ENCODE measurements around the gene EFNA1. TPM values are rescaled to one million over a fixed set of nuclear protein-coding genes. Genes with fewer than 3 reads are reported as not detected.

EFNA1 gene
- total and polyA plus RNA-seq, 2 experiments from 2014 or later: 3.2 to 5.1 TPM

DNA sequence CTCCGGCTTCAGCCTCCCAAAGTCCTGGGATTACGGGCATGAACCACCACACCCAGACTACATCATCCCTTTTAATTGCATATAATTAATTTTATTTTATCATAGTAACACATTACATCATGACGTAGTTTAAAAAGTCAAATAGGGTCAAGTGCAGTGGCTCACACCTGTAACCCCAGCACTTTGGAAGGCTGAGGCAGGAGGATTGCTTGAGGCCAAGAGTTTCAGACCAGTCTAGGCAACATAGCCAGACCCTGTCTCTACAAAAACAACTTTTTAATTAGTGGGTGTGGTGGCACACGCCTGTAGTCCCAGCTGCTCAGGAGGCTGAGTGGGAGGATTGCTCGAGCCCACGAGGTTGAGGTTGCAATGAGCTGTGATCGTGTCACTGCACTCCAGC lies 28.3 kb upstream of the EFNA1 start:
- no peaks in the 10 kb centered on the region; the same call in 2 of the 3 replicates for H3K9me3 Mint-ChIP-seq
- H3K36me3 ChIP-seq (ENCODE audit: insufficient read depth): no peaks in the 10 kb centered on the region
- H3K27ac ChIP-seq (ENCODE audit: low read depth): no peak overlapping the region
- peaks cover 3% of the 10 kb centered on the region for H3K27me3 Mint-ChIP-seq (ENCODE audit: insufficient read depth, low read depth, poor library complexity)
- H3K4me3 Mint-ChIP-seq: no peak overlapping the region
- no peaks in the 10 kb centered on the region for H4K20me1 ChIP-seq (replicated peaks; ENCODE audit: insufficient read depth)
- no peaks in the 10 kb centered on the region for H3K9me2 ChIP-seq (ENCODE audit: insufficient read depth)
- H3K27me3 ChIP-seq (ENCODE audit: insufficient read depth): no peaks in the 10 kb centered on the region
- H3F3A ChIP-seq (replicated peaks; ENCODE audit: low read depth): 0 out of 2 replicates have a peak, but pooled peaks cover 2% of the 10 kb centered on the region
- no peak overlapping the region for H3K4me3 ChIP-seq
- DNase-seq (ENCODE audit: low spot score): no peak
- H3K27ac Mint-ChIP-seq: no peak overlapping the region
- no peak overlapping the region for H3K4me2 ChIP-seq
- H3K79me2 ChIP-seq (replicated peaks; ENCODE audit: insufficient read depth): no peaks in the 10 kb centered on the region
- no peak for ATAC-seq
- H2AFZ ChIP-seq: no peak overlapping the region
- peaks cover 6% of the 10 kb centered on the region for H3K4me1 Mint-ChIP-seq
- H3K36me3 Mint-ChIP-seq (ENCODE audit: low read depth): no peaks in the 10 kb centered on the region
- TF ChIP-seq, protein P1, sequence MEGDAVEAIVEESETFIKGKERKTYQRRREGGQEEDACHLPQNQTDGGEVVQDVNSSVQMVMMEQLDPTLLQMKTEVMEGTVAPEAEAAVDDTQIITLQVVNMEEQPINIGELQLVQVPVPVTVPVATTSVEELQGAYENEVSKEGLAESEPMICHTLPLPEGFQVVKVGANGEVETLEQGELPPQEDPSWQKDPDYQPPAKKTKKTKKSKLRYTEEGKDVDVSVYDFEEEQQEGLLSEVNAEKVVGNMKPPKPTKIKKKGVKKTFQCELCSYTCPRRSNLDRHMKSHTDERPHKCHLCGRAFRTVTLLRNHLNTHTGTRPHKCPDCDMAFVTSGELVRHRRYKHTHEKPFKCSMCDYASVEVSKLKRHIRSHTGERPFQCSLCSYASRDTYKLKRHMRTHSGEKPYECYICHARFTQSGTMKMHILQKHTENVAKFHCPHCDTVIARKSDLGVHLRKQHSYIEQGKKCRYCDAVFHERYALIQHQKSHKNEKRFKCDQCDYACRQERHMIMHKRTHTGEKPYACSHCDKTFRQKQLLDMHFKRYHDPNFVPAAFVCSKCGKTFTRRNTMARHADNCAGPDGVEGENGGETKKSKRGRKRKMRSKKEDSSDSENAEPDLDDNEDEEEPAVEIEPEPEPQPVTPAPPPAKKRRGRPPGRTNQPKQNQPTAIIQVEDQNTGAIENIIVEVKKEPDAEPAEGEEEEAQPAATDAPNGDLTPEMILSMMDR (conservative IDR thresholded peaks at IDR 0.05; ENCODE audit: low read depth in 2 of 2): no peak
- TF ChIP-seq ZNF114 (CRISPR knock-in tag; IDR thresholded peaks at IDR 0.05) (no peak), ZNF331 (CRISPR knock-in tag; IDR thresholded peaks at IDR 0.05; ENCODE audit: low read depth) (no peak), NANOG (IDR thresholded peaks at IDR 0.05; ENCODE audit: borderline replicate concordance) (no peak), EZH2 (IDR thresholded peaks at IDR 0.05; ENCODE audit: low read depth, unreplicated experiment) (no peak), STAT1 (IDR thresholded peaks at IDR 0.05; ENCODE audit: unreplicated experiment) (no peak), CREB1 (CRISPR knock-in tag; IDR thresholded peaks at IDR 0.05; ENCODE audit: low read depth) (no peak), POLR2AphosphoS5 (IDR thresholded peaks at IDR 0.05; ENCODE audit: low read depth) (no peak), JUNB (IDR thresholded peaks at IDR 0.05; ENCODE audit: unreplicated experiment) (no peak), EZH2phosphoT487 (IDR thresholded peaks at IDR 0.05; ENCODE audit: unreplicated experiment) (no peak)
- TF ChIP-seq, protein P2, sequence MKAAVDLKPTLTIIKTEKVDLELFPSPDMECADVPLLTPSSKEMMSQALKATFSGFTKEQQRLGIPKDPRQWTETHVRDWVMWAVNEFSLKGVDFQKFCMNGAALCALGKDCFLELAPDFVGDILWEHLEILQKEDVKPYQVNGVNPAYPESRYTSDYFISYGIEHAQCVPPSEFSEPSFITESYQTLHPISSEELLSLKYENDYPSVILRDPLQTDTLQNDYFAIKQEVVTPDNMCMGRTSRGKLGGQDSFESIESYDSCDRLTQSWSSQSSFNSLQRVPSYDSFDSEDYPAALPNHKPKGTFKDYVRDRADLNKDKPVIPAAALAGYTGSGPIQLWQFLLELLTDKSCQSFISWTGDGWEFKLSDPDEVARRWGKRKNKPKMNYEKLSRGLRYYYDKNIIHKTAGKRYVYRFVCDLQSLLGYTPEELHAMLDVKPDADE (IDR thresholded peaks at IDR 0.05): no peak
- TF ChIP-seq, protein P3, sequence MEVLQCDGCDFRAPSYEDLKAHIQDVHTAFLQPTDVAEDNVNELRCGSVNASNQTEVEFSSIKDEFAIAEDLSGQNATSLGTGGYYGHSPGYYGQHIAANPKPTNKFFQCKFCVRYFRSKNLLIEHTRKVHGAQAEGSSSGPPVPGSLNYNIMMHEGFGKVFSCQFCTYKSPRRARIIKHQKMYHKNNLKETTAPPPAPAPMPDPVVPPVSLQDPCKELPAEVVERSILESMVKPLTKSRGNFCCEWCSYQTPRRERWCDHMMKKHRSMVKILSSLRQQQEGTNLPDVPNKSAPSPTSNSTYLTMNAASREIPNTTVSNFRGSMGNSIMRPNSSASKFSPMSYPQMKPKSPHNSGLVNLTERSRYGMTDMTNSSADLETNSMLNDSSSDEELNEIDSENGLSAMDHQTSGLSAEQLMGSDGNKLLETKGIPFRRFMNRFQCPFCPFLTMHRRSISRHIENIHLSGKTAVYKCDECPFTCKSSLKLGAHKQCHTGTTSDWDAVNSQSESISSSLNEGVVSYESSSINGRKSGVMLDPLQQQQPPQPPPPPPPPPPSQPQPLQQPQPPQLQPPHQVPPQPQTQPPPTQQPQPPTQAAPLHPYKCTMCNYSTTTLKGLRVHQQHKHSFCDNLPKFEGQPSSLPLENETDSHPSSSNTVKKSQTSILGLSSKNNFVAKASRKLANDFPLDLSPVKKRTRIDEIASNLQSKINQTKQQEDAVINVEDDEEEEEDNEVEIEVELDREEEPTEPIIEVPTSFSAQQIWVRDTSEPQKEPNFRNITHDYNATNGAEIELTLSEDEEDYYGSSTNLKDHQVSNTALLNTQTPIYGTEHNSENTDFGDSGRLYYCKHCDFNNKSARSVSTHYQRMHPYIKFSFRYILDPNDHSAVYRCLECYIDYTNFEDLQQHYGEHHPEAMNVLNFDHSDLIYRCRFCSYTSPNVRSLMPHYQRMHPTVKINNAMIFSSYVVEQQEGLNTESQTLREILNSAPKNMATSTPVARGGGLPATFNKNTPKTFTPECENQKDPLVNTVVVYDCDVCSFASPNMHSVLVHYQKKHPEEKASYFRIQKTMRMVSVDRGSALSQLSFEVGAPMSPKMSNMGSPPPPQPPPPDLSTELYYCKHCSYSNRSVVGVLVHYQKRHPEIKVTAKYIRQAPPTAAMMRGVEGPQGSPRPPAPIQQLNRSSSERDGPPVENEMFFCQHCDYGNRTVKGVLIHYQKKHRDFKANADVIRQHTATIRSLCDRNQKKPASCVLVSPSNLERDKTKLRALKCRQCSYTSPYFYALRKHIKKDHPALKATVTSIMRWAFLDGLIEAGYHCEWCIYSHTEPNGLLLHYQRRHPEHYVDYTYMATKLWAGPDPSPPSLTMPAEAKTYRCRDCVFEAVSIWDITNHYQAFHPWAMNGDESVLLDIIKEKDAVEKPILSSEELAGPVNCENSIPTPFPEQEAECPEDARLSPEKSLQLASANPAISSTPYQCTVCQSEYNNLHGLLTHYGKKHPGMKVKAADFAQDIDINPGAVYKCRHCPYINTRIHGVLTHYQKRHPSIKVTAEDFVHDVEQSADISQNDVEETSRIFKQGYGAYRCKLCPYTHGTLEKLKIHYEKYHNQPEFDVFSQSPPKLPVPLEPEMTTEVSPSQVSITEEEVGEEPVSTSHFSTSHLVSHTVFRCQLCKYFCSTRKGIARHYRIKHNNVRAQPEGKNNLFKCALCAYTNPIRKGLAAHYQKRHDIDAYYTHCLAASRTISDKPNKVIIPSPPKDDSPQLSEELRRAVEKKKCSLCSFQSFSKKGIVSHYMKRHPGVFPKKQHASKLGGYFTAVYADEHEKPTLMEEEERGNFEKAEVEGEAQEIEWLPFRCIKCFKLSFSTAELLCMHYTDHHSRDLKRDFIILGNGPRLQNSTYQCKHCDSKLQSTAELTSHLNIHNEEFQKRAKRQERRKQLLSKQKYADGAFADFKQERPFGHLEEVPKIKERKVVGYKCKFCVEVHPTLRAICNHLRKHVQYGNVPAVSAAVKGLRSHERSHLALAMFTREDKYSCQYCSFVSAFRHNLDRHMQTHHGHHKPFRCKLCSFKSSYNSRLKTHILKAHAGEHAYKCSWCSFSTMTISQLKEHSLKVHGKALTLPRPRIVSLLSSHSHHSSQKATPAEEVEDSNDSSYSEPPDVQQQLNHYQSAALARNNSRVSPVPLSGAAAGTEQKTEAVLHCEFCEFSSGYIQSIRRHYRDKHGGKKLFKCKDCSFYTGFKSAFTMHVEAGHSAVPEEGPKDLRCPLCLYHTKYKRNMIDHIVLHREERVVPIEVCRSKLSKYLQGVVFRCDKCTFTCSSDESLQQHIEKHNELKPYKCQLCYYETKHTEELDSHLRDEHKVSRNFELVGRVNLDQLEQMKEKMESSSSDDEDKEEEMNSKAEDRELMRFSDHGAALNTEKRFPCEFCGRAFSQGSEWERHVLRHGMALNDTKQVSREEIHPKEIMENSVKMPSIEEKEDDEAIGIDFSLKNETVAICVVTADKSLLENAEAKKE (CRISPR knock-in tag; IDR thresholded peaks at IDR 0.05): no peak
- TF ChIP-seq, protein P4, sequence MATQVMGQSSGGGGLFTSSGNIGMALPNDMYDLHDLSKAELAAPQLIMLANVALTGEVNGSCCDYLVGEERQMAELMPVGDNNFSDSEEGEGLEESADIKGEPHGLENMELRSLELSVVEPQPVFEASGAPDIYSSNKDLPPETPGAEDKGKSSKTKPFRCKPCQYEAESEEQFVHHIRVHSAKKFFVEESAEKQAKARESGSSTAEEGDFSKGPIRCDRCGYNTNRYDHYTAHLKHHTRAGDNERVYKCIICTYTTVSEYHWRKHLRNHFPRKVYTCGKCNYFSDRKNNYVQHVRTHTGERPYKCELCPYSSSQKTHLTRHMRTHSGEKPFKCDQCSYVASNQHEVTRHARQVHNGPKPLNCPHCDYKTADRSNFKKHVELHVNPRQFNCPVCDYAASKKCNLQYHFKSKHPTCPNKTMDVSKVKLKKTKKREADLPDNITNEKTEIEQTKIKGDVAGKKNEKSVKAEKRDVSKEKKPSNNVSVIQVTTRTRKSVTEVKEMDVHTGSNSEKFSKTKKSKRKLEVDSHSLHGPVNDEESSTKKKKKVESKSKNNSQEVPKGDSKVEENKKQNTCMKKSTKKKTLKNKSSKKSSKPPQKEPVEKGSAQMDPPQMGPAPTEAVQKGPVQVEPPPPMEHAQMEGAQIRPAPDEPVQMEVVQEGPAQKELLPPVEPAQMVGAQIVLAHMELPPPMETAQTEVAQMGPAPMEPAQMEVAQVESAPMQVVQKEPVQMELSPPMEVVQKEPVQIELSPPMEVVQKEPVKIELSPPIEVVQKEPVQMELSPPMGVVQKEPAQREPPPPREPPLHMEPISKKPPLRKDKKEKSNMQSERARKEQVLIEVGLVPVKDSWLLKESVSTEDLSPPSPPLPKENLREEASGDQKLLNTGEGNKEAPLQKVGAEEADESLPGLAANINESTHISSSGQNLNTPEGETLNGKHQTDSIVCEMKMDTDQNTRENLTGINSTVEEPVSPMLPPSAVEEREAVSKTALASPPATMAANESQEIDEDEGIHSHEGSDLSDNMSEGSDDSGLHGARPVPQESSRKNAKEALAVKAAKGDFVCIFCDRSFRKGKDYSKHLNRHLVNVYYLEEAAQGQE (IDR thresholded peaks at IDR 0.05; ENCODE audit: unreplicated experiment): no peak
- no peaks in the 10 kb centered on the region for H3K4me1 ChIP-seq (ENCODE audit: insufficient read depth)

Data from GM23338 (cell line).